Suppressor macrophage (primary cell): ENCODE measurements around the gene CFAP43.

Source experiments
- DNase-seq, 4 experiments: peaks; one replicate each; pipeline ENCODE4 v3.0.0-alpha.2; 2020 to 2022
- total RNA-seq, 17 experiments: gene quantifications; one replicate each; lab custom pipeline; 2026; ENCODE audit warnings: mixed read lengths in 6 of 17, inconsistent platforms in 3 of 17; lab: John Stamatoyannopoulos, UW

CFAP43 gene, protein sequence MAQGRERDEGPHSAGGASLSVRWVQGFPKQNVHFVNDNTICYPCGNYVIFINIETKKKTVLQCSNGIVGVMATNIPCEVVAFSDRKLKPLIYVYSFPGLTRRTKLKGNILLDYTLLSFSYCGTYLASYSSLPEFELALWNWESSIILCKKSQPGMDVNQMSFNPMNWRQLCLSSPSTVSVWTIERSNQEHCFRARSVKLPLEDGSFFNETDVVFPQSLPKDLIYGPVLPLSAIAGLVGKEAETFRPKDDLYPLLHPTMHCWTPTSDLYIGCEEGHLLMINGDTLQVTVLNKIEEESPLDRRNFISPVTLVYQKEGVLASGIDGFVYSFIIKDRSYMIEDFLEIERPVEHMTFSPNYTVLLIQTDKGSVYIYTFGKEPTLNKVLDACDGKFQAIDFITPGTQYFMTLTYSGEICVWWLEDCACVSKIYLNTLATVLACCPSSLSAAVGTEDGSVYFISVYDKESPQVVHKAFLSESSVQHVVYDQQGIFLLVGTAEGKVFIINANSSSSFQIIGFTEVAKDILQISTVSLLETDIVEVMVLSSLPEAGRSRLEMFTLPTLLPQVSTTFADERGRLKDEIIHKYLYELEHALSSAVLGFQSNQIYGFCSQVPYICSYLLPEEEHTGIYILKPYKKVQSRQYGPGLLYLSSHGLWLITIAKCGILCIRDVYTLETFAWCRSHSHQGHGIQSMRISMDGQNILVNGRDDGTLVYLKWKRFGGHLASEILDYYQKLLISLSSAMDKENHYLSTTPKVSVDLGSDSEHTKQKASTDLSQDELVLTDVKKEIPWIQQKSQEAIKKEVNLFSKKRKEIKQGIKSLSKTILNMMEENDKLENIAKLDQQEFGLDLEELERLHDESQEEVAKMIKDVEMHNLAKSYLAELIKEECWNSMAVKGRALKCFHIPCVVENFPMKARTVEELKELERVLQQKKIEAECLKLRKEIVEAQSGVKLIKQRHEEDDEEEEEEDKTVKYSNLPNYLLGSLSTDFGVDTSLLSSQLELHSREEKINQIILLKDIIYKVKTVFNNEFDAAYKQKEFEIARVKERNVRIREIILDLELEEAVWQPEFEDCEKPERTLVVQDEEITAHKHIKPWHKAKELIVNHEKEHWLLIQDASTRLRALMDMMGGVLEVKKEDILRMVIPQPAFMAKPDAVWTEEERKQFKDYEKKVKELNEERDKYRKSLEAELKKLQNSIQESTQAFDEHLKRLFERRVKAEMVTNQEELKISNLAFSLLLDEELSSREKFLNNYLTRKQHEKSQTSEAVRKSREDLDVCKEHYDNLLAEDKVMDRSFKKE (N-terminal part only)
- 0 to 3.9 (median 0.11) reads per million in 17 experiments for total RNA-seq

DNA sequence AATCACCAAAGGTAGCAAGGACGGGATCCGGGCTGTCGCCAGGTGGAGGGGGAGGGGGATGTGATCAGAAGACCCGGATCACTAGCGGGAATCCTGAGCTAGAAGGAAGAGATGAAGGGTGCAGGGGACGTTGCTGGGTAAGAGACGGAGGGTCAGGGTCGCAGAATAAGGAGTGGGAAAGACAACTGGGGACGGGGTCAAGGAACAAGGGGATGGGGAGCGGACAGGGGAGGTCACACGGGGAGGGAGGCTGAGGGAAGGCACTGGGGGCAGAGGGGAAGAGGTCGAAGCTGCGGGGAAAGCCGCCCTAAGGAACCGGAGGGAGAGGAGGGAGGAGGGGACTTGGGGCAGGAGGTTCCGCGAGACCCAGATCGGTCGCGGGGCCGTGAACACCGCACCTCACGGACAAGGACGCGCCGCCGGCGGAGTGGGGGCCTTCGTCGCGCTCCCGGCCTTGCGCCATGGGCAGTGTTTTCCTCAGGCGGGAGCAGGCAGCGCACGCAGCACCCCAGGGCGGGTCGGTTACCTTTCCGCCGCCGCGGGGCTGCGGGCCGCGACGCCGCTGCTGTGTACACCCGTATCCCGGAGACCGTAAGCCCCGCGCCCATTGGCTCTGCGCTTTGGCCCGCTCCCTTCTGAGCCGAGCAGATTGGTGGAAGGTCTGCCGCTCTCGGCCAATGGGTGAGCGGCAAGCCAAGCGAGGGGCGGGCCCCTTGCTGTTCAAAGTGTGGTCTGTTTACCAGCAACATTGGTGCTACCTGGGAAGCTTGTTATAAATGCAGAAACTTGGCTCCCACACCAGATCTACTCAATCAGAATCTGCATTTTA, at the start of gene CFAP43:
Gene CFAP43 (minus strand): TSS at position 581 of the 829 bp plus-strand sequence. CDS start 118 bp downstream, at position 463.
- peak; percentile 97 to 99 (median 98) for DNase-seq

DNA sequence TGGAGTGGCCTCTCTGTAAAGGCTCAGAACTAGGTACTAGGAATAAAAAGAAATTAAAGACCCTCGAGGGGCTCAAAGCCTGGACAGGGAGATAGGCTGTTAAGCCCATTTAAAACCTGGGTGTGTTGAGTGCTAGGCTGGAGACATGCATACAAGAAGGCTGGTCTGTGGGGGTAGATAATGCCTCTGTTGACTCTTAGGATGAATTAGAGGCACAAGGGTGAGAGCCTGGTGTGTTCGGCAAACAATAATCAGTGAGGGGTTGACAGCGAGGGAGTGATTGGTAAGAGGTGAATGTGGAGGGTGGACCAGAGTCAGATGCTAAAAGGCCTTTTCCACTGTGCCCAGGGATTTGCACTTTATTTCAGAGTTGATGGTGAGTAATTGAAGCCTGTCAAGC, 49.5 kb upstream of the CFAP43 start:
- DNase-seq: no peak

DNA sequence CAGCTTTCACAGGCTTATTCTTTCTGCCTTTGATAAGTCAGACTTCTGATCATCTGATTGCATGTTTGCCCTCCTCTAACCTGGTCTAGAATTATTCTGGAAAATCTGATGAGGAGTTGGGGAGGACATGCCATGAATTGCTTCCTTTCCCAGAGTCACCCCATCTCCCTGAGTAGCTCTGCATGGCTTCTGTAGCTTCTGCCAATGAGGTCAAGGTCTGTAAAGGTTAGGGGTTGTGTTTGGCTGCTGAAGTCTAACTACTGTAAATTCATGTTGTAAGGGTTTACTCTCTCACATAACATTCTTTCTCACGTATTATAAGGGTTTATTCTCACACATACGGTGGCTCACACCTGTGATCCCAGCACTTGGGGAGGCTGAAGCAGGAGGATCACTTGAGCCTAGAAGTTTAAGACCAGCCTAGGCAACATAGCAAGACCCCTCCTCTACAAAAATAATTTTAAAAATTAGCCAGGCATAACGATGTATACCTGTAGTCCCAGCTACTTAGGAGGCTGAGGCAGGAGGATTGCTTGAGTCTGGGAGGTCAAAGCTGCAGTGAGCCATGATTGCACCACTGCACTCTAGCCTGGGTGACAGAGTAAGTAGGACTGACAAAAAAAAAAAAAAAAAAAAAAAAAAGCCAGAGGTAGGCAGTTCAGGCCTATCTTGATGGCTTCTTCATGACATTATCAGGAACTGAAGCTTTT, 47.5 kb upstream of the CFAP43 start:
- no peak for DNase-seq

DNA sequence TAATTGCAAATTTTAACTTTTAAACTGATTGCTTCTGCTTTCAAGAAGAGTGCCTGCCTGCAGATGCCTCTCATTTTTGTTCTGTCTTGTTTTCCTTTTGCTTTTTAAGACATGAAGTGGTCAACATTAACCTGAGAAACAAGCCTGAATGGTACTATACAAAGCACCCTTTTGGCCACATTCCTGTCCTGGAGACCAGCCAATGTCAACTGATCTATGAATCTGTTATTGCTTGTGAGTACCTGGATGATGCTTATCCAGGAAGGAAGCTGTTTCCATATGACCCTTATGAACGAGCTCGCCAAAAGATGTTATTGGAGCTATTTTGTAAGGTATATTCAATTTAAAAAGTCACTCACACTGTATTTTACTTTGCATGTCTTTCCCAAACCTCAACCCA, 45.6 kb upstream of the CFAP43 start:
- DNase-seq: no peak

DNA sequence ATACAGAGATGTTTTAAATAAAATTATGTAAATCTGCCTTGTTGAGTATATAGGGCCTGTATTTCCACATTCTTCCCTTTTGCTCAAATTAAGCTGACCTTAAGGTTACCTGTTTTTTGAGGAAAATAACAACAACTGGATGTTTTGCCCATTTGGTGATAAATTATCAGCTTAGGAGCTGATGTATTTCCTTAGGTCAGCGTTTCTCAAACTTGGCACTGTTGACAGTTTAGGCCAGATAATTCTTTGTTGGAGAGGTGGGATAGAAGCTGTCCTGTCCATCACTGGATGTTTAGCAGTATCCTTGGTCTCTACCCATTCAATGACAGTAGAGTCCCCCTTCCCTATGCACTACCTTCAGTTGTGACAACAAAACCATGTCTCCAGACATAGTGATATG, 44.0 kb upstream of the CFAP43 start:
- no peak for DNase-seq

DNA sequence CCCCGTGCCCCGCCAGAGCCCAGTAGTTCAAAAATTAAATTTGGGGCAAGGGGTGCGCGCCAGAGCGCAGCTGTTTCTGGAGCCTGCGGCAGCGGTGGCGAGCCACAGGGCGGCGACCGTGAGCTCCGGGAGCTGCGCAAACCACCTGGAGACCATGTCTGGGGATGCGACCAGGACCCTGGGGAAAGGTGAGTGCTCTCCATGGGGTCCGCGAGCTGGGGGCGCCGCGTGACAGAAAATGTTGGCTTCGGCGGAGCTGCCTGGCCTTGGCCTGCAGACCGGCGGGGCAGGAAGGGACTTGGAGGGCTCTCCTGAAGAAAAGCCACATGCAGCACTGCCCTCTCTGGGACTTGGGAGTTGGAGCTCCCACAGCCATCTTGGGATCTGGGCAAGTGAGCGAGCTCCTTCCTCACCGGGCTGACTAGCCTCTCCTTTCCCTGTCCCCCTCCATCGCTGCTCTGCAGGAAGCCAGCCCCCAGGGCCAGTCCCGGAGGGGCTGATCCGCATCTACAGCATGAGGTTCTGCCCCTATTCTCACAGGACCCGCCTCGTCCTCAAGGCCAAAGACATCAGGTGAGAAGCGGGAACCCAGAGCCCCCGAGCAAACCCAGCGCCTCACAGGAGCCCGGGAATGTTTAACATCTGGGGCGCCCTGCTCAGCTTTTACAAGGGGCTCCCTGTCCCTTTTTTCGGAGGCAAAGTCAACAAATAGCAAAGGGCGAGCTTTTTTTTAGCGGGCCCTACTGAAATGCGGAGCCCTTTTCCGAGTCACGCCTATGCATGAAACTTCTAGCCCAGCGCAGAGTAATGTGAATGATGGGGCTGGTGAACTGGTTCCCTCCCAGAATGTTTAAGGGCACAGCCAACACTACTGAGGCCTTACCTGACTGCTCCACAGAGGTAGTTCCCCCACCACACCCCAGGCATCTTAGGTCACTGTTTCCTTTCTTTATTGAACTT, 42.9 kb upstream of the CFAP43 start:
- peak in 3 of 4 experiments; percentile 31 to 67 (median 55) for DNase-seq

DNA sequence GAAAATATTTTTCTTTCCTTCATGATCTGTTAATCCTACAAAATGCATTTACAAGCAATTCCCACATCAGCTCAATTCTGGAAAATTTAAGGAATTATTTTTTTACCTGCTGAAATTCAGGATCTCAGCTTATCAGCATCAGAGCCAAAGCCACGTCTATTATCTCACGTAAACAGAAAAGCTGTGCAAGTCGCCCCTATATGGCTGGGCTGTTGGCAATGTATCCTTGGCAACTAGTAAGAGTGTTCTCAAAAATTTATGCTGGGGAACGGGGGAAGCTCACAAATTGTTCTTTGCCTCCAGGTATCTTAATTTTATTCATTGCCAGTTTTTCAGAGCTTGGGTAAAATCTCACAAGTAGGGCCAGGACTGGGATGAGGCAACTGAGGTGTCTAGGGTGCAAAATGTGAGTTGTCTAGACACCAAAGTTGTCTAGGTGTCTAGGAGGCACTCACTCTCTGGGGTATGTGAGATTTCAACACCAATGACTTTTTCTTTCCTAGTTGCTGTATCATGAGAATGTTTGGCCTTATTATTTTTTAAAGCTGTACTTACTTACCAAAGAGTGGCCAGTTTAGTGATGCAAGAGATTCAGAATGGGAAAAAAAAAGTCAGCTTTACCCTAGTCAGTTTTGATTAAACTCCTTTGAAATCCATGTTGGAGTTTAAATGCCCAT, 41.9 kb upstream of the CFAP43 start:
- DNase-seq: no peak

DNA sequence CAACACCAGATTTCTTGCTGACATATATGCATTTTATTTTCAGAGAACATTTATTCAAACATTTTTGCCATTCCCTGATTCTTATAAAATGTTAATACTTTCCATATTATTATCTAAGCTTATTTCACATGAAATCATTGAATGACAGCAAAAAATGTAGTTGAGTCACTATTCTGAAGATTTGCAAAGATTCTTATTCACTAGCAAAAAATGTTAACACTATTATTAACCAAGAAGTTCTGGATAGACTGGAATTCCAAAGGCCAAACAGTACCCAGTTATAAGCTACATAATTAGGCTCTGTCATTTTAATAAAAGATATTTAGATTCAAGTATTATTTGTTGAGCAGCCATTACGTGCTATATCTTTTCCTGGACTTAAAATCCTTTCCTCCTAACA, 41.1 kb upstream of the CFAP43 start:
- no peak for DNase-seq

DNA sequence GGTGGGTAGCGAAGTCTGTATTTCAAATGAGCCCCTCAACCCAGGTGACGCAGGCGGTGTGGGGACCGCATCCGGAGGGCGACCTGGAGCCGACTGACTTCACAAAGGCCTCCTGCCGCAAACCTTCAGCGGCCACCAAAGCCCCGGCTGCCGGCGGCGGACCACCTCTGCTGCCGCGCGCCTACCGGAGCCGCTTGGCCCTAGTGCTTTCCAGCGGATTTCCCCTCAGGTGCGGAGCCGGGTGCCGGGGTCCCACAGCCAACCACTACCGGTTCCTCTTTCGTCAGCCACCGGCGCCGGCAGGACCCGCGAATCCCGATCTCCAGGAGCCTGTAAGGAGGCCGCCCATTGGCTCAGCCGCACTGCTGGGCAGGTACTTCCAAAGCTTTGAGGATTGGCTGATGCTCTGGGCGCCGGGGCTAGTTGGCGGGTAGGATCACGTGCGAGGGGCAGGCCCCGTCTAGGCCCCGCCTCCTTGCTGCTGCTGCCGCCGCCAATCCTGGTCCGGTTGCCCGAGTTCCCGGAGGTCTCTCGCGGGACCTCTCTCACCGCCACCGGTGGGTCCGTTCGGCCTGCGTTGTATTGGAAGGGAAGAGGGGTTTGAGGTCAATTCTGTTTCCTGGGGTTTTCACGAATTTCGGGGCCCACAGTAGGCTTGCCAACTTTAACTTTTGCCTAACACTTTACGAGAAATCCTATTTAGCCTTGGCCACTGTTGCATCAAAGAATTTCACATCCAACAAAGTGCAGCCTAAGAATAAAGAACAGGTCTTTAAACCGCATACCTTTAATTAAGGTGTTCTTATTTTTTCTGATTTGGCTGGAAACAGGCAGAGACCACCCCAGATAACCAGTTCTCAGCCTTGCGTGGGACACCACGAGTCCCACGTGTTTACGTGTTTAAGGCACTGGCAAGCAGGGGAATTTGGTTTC, 36.8 kb upstream of the CFAP43 start, which contains the start of gene GSTO2:
Gene GSTO2 (plus strand): TSS at position 472 of the 933 bp plus-strand sequence. CDS start 5,732 bp downstream, outside the sequence.
- peak; percentile 96 to 98 (median 97) for DNase-seq

DNA sequence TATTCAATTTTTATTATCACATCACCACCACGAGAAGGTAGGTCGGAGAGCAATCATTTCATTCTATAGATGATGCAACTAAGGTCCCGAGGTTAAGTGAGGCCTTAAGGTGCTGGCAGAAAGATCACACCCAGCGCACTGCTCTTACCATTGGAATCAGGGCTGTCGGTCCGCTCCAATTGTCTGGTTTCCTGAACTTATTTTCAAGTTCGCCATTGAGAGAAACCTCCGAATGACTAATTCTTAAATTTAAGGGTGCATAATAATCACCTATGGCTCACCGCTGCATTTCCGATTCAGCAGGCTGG, 36.2 kb upstream of the CFAP43 start:
- peak in 2 of 4 experiments; percentile 30 to 34 for DNase-seq

DNA sequence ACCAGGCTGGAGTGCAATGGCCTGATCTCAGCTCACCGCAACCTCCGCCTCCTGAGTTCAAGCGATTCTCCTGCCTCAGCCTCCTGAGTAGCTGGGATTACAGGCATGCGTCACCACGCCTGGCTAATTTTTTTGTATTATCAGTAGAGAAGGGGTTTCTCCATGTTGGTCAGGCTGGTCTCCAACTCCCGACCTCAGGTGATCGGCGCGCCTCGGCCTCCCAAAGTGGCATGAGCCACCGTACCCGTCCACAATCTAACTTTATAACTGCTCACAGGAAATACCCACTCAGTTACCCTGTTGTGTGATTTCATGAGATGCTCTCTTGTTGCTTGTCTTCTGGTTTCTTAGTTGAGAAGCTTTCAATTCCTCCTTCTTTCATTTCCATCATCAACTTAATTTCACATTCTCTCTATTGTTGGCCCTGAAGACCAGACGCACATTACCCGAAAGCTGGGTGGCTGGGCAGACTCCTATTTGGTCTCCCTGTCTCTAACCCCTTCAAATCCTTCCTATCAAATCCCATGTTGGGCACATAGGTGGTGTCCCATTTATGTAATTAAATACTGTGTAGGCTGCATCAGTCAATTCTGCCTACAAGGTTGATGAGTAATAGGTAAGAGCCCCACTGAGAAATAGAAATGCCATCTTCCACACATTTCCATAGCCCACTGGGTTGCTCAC, 35.7 kb upstream of the CFAP43 start:
- DNase-seq: no peak

DNA sequence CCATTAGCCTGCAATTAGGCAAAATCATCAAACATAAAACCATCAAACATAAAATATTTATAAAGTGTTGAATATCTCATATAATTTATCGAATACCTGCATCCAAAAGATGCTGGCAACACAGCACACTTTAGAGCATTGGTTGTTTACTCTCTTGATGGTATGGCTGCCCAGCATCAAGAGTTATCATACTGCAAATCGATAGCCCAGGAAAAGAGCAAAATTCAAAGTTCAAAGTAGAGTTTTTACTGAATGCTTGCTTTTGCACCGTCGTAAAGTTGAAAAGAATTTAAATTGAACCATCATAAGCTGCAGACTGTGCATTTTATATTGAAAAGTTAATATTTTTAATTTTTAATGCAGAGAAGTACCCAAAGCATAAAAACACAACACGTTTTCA, 32.6 kb upstream of the CFAP43 start:
- DNase-seq: no peak

DNA sequence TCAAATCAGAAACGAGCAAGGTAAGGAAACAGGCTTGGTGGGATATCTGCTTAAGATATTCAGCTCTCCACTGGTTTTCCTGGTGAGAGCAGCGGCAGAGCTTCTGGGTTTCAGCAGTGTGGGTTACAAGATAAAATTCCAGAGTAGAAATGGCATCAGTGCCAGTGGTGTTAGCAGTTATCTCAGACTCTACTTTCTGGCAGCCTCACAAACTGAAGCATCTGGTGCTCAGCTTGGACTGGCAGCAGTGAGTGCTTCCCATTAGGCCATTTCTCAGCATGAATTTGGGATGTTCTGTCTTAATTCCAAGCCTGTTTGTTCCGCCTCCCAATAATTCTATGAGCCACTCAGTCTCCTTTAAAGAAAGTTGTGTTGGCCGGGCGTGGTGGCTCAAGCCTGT, 29.9 kb upstream of the CFAP43 start:
- DNase-seq: no peak

DNA sequence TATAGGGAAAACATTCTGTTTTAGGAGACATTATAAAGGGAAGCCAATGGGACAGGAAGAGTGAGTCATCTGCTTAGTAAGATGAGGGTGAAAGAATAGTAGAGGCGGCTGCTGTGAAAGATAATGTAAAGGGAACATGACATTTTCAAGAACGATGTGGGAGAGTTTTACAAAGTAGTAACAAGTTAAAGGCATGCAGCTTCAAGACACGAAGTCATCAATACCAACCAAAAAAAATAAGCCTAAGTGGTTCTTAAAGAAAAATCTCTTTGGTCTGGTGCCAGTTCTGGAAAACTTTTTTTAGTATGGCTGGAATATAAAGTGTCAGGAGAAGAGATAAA, 28.6 kb upstream of the CFAP43 start:
- peak; percentile 33 to 83 (median 66) for DNase-seq

DNA sequence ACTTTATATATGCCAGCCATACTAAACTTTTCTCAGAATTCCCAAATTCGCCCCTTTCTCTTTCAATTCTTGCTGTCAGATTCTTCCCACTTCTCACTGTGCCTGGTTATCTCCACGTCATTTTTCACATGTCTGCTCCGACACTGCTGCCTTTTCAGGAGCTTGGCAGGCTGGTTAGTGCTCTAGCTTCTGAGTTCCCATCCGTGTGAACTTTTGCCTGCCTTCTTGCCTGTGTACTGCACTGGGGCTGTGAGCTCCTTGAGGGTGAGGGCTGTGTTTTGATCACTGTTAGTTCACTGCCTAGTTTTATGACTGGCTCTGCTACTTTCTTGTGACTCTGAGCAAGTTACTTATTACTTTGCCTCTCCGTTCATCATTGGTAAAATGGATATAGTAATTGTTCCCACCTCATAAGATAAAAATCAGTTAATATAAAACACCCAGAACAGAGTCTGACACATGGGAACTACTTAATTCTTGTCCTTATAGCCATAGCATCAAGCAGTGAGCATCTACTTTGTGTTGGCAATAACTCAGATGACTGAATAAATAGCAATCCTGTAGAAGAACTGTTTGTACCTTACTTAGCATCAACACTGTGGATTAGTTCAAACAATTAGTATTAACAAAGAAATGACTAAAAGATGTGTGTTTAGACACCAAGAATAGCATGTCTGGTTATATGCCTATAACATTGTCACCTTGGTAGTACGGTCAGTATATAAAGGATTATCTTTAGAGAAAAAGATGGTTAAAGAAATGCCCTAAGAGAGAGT, 28.0 kb upstream of the CFAP43 start:
- DNase-seq: peak in 3 of 4 experiments; percentile 31 to 36 (median 35)

DNA sequence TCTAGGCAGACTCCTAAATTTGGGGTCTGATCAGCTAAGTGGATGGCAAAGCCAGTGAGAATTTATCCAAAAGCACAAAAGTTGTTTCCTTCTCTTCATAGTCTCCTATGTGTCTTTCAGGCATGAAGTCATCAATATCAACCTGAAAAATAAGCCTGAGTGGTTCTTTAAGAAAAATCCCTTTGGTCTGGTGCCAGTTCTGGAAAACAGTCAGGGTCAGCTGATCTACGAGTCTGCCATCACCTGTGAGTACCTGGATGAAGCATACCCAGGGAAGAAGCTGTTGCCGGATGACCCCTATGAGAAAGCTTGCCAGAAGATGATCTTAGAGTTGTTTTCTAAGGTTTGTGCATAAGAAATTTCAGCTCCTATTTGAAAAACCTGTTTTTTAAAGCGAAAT, 27.3 kb upstream of the CFAP43 start:
- no peak for DNase-seq

DNA sequence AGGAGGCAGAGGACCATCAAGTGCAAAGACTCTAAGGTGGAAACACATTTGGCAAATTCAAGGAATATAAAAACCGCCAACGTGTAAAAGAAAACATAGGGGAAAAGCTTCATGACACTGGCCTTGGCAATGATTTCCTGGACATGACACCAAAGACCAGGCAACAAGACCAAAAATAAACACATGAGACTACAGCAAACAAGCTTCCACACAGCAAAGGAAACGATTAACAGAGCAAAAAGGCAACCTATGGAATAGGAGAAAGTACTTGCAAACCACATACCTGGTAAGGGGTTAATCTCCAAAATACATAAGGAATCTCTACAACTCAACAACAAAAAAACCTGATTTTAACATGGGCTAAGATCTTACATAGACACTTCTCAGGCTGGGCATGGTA, 26.0 kb upstream of the CFAP43 start:
- no peak for DNase-seq
